ENCODE data around the gene RBM5.

DNA sequence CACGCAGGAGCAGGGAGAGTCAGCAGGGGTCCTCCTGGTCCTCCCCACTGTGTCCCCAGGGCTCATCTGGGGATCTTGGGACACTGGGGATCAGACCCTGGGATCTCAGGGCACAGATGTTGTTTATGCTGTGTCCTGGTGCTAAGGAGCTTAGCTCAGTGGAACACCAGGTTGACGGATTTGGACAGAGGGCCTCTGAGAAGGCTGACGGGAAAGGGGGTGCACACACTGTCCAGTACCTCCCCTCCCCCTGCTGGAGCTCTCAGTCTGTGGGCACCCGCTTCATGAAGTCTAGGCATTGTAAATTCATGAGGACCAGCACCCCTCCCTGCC is 44.5 kb downstream of the RBM5 start:
- TF ChIP-seq POLR2AphosphoS5 (IDR thresholded peaks at IDR 0.05; ENCODE audit: low read depth, low read length) (no peak), SPI1 (IDR thresholded peaks at IDR 0.05; ENCODE audit: low read depth, low read length) (no peak), TAF1 (IDR thresholded peaks at IDR 0.05; ENCODE audit: low read depth, low read length) (no peak), POLR2A (IDR thresholded peaks at IDR 0.05; ENCODE audit: low read depth, low read length) (no peak), PAX5 (IDR thresholded peaks at IDR 0.05; ENCODE audit: insufficient read depth, low read length, severe bottlenecking) (no peak), POU2F2 (IDR thresholded peaks at IDR 0.05; ENCODE audit: low read depth, low read length) (no peak)

All from GM12891 (cell line).